Psoas muscle (tissue), 8 donors: ENCODE results near the gene PPP2R3B. TPM values are rescaled to one million over a fixed set of nuclear protein-coding genes. Genes with fewer than 3 reads are reported as not detected.
A peak's percentile ranks its signal among the peaks of the same experiment; 100 is the strongest.

Experiments
- ATAC-seq, 4 donors: fragments of 200-7000 bp; cut with Tn5 transposase; one replicate each; pipeline ENCODE4 v1.9.1; 2020; ENCODE audit warnings: moderate library complexity in 3 of 4, mild to moderate bottlenecking in 2 of 4
- DNase-seq, 2 donors: peaks; one replicate each; pipeline ENCODE4 v3.0.0-alpha.2; 2020
- H3K27ac ChIP-seq: fragments of 200-600 bp; one replicate; pipeline ENCODE4 v1.8.0; 2022
- H3K27me3 ChIP-seq, 3 donors: fragments of 200-600 bp in 1 of 3; one replicate each; pipeline versions ENCODE4 v1.6.1 to v1.8.0; 2013 to 2022; ENCODE audit warnings: low read length in 2 of 3, mild to moderate bottlenecking in 2 of 3, moderate library complexity in 1 of 3; ENCODE audit not compliant: insufficient read depth in 3 of 3
- H3K36me3 ChIP-seq, 2 donors: fragments of 200-600 bp in 1 of 2; one replicate each; pipeline versions ENCODE4 v1.6.1 to v1.8.0; 2013 to 2022; ENCODE audit warnings: low read depth in 1 of 2, mild to moderate bottlenecking in 1 of 2, moderate library complexity in 1 of 2; ENCODE audit not compliant: insufficient read depth in 1 of 2
- H3K4me1 ChIP-seq: fragments of 200-600 bp; one replicate; pipeline ENCODE4 v1.8.0; 2022
- H3K4me3 ChIP-seq: fragments of 200-600 bp; one replicate; pipeline ENCODE4 v1.8.0; 2022; ENCODE audit warnings: mild to moderate bottlenecking
- H3K9me3 ChIP-seq: fragments of 200-600 bp; one replicate; pipeline ENCODE4 v1.8.0; 2022
- WGBS, 3 donors: extraction: QIAGEN DNeasy Blood & Tissue Kit; methylation state at CpG; one replicate each; pipeline versions ENCODE4 v1.1.6 to v1.1.7; 2013; 5-methylcytosine and 5-hydroxymethylcytosine counted together
- intact Hi-C, 2 donors: fragments of 100-400 bp; cut with DNase I; formaldehyde crosslinking; loops; one replicate each; pipeline versions ENCODE4 v1.11.0 to v1.14.2; 2022
- polyA plus RNA-seq, 3 donors: library from polyadenylated mRNA; stranded (reverse); fragments of 200-250 nt; gene quantifications; one replicate each; pipeline ENCODE4 v1.2.3, GENCODE V29; 2013
- total RNA-seq, 4 donors: library from RNA; stranded (reverse); fragmentation: NEBNext Ultra II Directional in 2 of 4; extraction: Animal tissue kit (Norgen Biotek cat#: 25700) in 2 of 4; gene quantifications; one replicate each; pipeline versions ENCODE4 v1.2.1 to v1.2.4, GENCODE V29; 2021 to 2023
- TF ChIP-seq, protein P1 (sequence below): fragments of 200-600 bp; IDR thresholded peaks from one replicate; pipeline ENCODE4 v1.8.0; 2022; ENCODE audit warnings: antibody characterized with exemption
- donor health status: healthy with polysubstance abuse.
- donor health status: DM: no; HTN: no; CAD: no; lungs with moderate emphysema.
- donor health status: Bipolar disorder and iron deficiency.
- donor health status: healthy.
- donor health status: DM: yes; HTN: yes; CAD: no.
- donor health status: DM: no; HTN: no; CAD: no.
- donor health status: DM: no; HTN: no; CAD: no.
- donor health status: DM: yes; HTN: yes; CAD: no.

Gene PPP2R3B
- total and polyA plus RNA-seq, 7 donors, result 32.3 to 156 (median 77.2) TPM

- H3K27me3 ChIP-seq, result no peaks in the 10 kb centered on the region
- TF ChIP-seq, protein P1, sequence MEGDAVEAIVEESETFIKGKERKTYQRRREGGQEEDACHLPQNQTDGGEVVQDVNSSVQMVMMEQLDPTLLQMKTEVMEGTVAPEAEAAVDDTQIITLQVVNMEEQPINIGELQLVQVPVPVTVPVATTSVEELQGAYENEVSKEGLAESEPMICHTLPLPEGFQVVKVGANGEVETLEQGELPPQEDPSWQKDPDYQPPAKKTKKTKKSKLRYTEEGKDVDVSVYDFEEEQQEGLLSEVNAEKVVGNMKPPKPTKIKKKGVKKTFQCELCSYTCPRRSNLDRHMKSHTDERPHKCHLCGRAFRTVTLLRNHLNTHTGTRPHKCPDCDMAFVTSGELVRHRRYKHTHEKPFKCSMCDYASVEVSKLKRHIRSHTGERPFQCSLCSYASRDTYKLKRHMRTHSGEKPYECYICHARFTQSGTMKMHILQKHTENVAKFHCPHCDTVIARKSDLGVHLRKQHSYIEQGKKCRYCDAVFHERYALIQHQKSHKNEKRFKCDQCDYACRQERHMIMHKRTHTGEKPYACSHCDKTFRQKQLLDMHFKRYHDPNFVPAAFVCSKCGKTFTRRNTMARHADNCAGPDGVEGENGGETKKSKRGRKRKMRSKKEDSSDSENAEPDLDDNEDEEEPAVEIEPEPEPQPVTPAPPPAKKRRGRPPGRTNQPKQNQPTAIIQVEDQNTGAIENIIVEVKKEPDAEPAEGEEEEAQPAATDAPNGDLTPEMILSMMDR, result no peak
- WGBS, 3 donors, result 83 to 87% (median 84%) methylated on average over 38 of the region's 38 CpGs
- no peaks in the 10 kb centered on the region for H3K9me3 ChIP-seq
- no peak overlapping the region for H3K27ac ChIP-seq
- intact Hi-C loops, result loop anchor here in 1 of 2 donors (10.0 kb wide), 1 partner anchor 1949 kb away; no protein-coding TSS in a partner anchor
- DNase-seq, result peak in 1 of 2 donors; percentile 43
- H3K4me1 ChIP-seq, result peaks cover 13% of the 10 kb centered on the region
- no peak for ATAC-seq
- H3K4me3 ChIP-seq, result no peak overlapping the region
- no peaks in the 10 kb centered on the region for H3K36me3 ChIP-seq
Observed at GRCh38 chrX:375181-376036, 11.3 kb downstream of the PPP2R3B start.

GRCh38 chrX:374596-374995, 12.1 kb downstream of the PPP2R3B start:
- Histone ChIP-seq H3K4me1 (peaks cover 18% of the 10 kb centered on the region), H3K27ac (peak overlapping the region; percentile 97), H3K9me3 (no peaks in the 10 kb centered on the region), H3K36me3 (no peaks in the 10 kb centered on the region), H3K27me3 (no peaks in the 10 kb centered on the region), H3K4me3 (peak overlapping the region; percentile 74)
- intact Hi-C loops, result loop anchor here in 1 of 2 donors (10.0 kb wide), 1 partner anchor 1950 kb away; no protein-coding TSS in a partner anchor
- TF ChIP-seq, protein P1, result no peak
- no peak for ATAC-seq
- WGBS, 3 donors, result 5 to 6% (median 5%) methylated on average over 21 of the region's 21 CpGs
- DNase-seq, result peak in 1 of 2 donors; percentile 47

GRCh38 chrX:373641-374471, 12.9 kb downstream of the PPP2R3B start:
- H3K9me3 ChIP-seq, result no peaks in the 10 kb centered on the region
- peaks cover 22% of the 10 kb centered on the region for H3K4me1 ChIP-seq
- DNase-seq (peak in 1 of 2 donors; percentile 81), ATAC-seq (peak; percentile 17 to 46 (median 28))
- no peaks in the 10 kb centered on the region for H3K27me3 ChIP-seq
- intact Hi-C loops, result loop anchor here in 1 of 2 donors (10.0 kb wide), 1 partner anchor 1951 kb away; no protein-coding TSS in a partner anchor
- H3K36me3 ChIP-seq, result no peaks in the 10 kb centered on the region
- peak overlapping the region; percentile 97 for H3K27ac ChIP-seq
- 0 to 1% (median 1%) methylated on average over 52 to 93 of the region's 93 CpGs for WGBS, 3 donors
- H3K4me3 ChIP-seq, result peak overlapping the region; percentile 74
- TF ChIP-seq, protein P1, result no peak

DNA sequence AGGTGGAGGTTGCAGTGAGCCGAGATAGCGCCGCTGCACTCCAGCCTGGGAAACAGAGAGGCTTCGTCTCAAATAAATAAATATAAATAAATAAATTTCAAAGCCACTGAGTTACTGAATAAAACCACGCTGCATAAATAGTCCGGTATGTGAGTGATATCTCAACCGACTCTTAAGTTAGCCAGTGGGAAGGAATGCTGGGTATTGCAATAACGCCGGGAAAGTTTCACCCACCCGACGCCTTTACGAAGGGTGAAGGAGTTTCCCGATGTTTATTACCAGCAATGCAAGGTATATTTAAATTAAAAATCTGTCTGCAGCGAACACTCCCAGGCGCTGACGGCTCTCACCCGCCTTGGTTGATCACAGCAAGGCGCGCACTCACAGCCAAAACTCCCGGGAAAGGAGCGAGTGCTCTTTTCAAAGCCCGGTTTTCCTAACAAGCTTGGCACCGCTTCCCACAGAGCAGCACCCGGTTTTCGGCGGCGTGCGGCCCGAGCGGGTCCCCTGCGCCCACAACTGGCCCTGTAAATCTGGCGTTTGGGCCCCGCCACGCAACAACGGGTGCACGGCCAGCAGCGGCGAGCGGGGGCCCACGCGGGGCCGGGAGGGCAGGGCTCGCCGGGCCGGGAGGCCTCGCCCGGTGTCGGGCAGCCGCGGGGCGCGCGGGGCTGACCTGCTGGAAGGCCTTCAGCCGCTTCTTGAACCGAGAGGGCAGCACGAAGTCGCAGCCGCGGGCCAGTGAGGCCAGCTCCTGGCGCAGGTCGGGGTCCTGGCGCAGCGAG, 13.7 kb downstream of the PPP2R3B start:
- H3K9me3 ChIP-seq, result no peaks in the 10 kb centered on the region
- peak overlapping the region; percentile 97 for H3K27ac ChIP-seq
- DNase-seq, result peak in 1 of 2 donors; percentile 52
- 6 to 10% (median 7%) methylated on average over 51 to 63 of the region's 63 CpGs for WGBS, 3 donors
- TF ChIP-seq, protein P1, result no peak
- intact Hi-C loops, result loop anchor here in 1 of 2 donors (10.0 kb wide), 1 partner anchor 1952 kb away; no protein-coding TSS in a partner anchor
- H3K27me3 ChIP-seq, result no peaks in the 10 kb centered on the region
- H3K4me1 ChIP-seq, result peaks cover 22% of the 10 kb centered on the region
- H3K4me3 ChIP-seq, result peak overlapping the region; percentile 74
- H3K36me3 ChIP-seq, result no peaks in the 10 kb centered on the region
- ATAC-seq, result no peak
